ENCODE data around the gene EIF3CL.
"Not testable (repeated sequence)": the region's sequence is repeated elsewhere in the genome, so short reads cannot be mapped to it uniquely, and the experiment has no call there.

DNA sequence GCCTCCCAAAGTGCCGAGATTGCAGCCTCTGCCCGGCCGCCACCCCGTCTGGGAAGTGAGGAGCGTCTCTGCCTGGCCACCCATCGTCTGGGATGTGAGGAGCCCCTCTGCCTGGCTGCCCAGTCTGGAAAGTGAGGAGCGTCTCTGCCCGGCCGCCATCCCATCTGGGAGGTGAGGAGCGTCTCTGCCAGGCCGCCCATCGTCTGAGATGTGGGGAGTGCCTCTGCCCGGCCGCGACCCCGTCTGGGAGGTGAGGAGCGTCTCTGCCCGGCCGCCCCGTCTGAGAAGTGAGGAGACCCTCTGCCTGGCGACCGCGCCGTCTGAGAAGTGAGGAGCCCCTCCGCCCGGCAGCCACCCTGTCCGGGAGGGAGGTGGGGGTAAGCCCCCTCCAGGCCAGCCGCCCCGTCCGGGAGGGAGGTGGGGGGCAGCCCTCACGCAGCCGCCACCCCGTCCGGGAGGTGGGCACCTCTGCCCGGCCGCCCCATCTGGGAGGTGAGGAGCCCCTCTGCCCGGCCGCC is 26.5 kb downstream of the EIF3CL start:
- TF ChIP-seq, protein P1, sequence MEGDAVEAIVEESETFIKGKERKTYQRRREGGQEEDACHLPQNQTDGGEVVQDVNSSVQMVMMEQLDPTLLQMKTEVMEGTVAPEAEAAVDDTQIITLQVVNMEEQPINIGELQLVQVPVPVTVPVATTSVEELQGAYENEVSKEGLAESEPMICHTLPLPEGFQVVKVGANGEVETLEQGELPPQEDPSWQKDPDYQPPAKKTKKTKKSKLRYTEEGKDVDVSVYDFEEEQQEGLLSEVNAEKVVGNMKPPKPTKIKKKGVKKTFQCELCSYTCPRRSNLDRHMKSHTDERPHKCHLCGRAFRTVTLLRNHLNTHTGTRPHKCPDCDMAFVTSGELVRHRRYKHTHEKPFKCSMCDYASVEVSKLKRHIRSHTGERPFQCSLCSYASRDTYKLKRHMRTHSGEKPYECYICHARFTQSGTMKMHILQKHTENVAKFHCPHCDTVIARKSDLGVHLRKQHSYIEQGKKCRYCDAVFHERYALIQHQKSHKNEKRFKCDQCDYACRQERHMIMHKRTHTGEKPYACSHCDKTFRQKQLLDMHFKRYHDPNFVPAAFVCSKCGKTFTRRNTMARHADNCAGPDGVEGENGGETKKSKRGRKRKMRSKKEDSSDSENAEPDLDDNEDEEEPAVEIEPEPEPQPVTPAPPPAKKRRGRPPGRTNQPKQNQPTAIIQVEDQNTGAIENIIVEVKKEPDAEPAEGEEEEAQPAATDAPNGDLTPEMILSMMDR (IDR thresholded peaks at IDR 0.05), result not testable (repeated sequence)
- not testable (repeated sequence) for TF ChIP-seq ZFX (IDR thresholded peaks at IDR 0.05; ENCODE audit: borderline replicate concordance)

All from 22Rv1 (cell line).